Measurements from ENCODE around the gene DGKI. TPM values are rescaled to one million over a fixed set of nuclear protein-coding genes. Genes with fewer than 3 reads are reported as not detected.

The DGKI gene
- total and polyA plus RNA-seq, 9 of the 15 experiments (the other 6 are each of a cell fraction or from before 2014, with no cell fraction given), result 0.11 to 0.54 (median 0.15) TPM; not detected in 5

DNA sequence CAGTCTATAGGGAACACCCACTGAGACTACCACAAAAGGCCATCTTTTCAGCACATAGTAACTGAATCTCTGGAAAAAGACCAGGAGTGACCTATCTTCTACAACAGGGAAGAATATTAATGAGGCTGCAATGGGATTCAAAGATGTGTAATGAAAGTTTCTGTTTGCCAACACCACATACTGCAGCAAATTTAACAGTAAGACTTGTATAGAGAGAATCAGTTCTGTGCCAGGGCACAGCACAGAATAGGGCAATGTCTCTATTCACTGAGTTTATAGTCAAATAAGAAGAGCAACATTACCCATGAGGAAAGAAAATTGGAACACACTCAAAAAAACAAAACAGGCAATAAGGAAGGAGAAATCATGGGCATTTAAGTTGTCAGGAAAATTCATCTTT, 411.8 kb downstream of the DGKI start:
- FAIRE-seq (no peak), DNase-seq (ENCODE audit: extremely low read depth in 1 of 4, low spot score in 3 of 4) (no peak), ATAC-seq (no peak)
- BruUV-seq (replicated peaks), result no TSS peak
- no peak overlapping the region for H2AFZ ChIP-seq (ENCODE audit: low read depth, low read length)
- H3K27me3 ChIP-seq (ENCODE audit: control insufficient read depth in 2 of 2, insufficient read depth in 2 of 2, low read length in 2 of 2), result no peaks in the 10 kb centered on the region
- no peaks in the 10 kb centered on the region for H3K9me3 ChIP-seq (replicated peaks; ENCODE audit: control insufficient read depth, insufficient read depth, low read depth, low read length)
- H3K4me1 ChIP-seq (replicated peaks in 1 of 2; ENCODE audit: control insufficient read depth in 2 of 2, insufficient read depth in 2 of 2, low read length in 2 of 2), result no peaks in the 10 kb centered on the region
- H3K9ac ChIP-seq (ENCODE audit: insufficient read depth in 1 of 2, low read depth in 2 of 2, low read length in 2 of 2), result no peak overlapping the region
- no peaks in the 10 kb centered on the region for H4K20me1 ChIP-seq (replicated peaks; ENCODE audit: control insufficient read depth, insufficient read depth, low read length)
- intact Hi-C loops (cut with micrococcal nuclease), result no loop called here
- H3K79me2 ChIP-seq (ENCODE audit: control insufficient read depth, insufficient read depth, low read length), result no peaks in the 10 kb centered on the region
- POLR2A ChIA-PET, result no interaction called here
- CTCF ChIA-PET (ENCODE audit: low intra/inter-chr PET ratio), result interaction anchor here (0.6 kb wide), 1 partner anchor 25 kb away, joined by 4 read pairs; no protein-coding TSS in a partner anchor
- no peaks in the 10 kb centered on the region for H3K9me1 ChIP-seq (ENCODE audit: control insufficient read depth, insufficient read depth, low read length)
- TF ChIP-seq CCAR2 (IDR thresholded peaks at IDR 0.05; ENCODE audit: low read depth, low read length), result no peak
- H3K4me3 ChIP-seq, result no peak overlapping the region
- H3K27ac ChIP-seq (ENCODE audit: extremely low read depth, low read depth, low read length), result no peak overlapping the region
- no peak overlapping the region for H3K4me2 ChIP-seq (ENCODE audit: insufficient read depth, low read length)
- in situ Hi-C loops (cut with MboI), result no loop called here
- no peaks in the 10 kb centered on the region for H3K36me3 ChIP-seq (ENCODE audit: control insufficient read depth, insufficient read depth, low read length)

GRCh38 chr7:137434530-137434929, 412.2 kb downstream of the DGKI start:
- intact Hi-C loops (cut with micrococcal nuclease), result no loop called here

More at GRCh38 chr7:137434530-137434929, 412.2 kb downstream of the DGKI start:
- Histone ChIP-seq H3K36me3 (ENCODE audit: control insufficient read depth, insufficient read depth, low read length) (no peaks in the 10 kb centered on the region), H3K4me2 (ENCODE audit: insufficient read depth, low read length) (no peak overlapping the region), H3K9me3 (replicated peaks; ENCODE audit: control insufficient read depth, insufficient read depth, low read depth, low read length) (no peaks in the 10 kb centered on the region), H3K79me2 (ENCODE audit: control insufficient read depth, insufficient read depth, low read length) (no peaks in the 10 kb centered on the region), H3K9ac (ENCODE audit: insufficient read depth in 1 of 2, low read depth in 2 of 2, low read length in 2 of 2) (no peak overlapping the region), H3K27me3 (ENCODE audit: control insufficient read depth in 2 of 2, insufficient read depth in 2 of 2, low read length in 2 of 2) (no peaks in the 10 kb centered on the region), H3K27ac (ENCODE audit: extremely low read depth, low read depth, low read length) (no peak overlapping the region), H3K9me1 (ENCODE audit: control insufficient read depth, insufficient read depth, low read length) (no peaks in the 10 kb centered on the region), H4K20me1 (replicated peaks; ENCODE audit: control insufficient read depth, insufficient read depth, low read length) (no peaks in the 10 kb centered on the region), H2AFZ (ENCODE audit: low read depth, low read length) (no peak overlapping the region), H3K4me3 (no peak overlapping the region), H3K4me1 (replicated peaks in 1 of 2; ENCODE audit: control insufficient read depth in 2 of 2, insufficient read depth in 2 of 2, low read length in 2 of 2) (no peaks in the 10 kb centered on the region)
- BruUV-seq (replicated peaks), result no TSS peak
- in situ Hi-C loops (cut with MboI), result no loop called here
- no peak for FAIRE-seq
- ChIA-PET POLR2A (no interaction called here), CTCF (ENCODE audit: low intra/inter-chr PET ratio) (interaction anchor here (0.6 kb wide), 1 partner anchor 25 kb away, joined by 4 read pairs; no protein-coding TSS in a partner anchor)
- no peak for DNase-seq (ENCODE audit: extremely low read depth in 1 of 4, low spot score in 3 of 4)
- ATAC-seq, result no peak
- no peak for TF ChIP-seq ZNF583 (CRISPR knock-in tag; IDR thresholded peaks at IDR 0.05)
- TF ChIP-seq PTBP1 (IDR thresholded peaks at IDR 0.05; ENCODE audit: low read depth, low read length), result no peak
- TF ChIP-seq ZC3H8 (IDR thresholded peaks at IDR 0.05), result no peak
- no peak for TF ChIP-seq CHCHD3 (CRISPR knock-in tag; IDR thresholded peaks at IDR 0.05)
- TF ChIP-seq KDM4B (IDR thresholded peaks at IDR 0.05; ENCODE audit: borderline replicate concordance in 2 of 2, low read depth in 1 of 2), result no peak
- no peak for TF ChIP-seq ZNF165 (CRISPR knock-in tag; IDR thresholded peaks at IDR 0.05; ENCODE audit: borderline replicate concordance)
- TF ChIP-seq, protein P1, sequence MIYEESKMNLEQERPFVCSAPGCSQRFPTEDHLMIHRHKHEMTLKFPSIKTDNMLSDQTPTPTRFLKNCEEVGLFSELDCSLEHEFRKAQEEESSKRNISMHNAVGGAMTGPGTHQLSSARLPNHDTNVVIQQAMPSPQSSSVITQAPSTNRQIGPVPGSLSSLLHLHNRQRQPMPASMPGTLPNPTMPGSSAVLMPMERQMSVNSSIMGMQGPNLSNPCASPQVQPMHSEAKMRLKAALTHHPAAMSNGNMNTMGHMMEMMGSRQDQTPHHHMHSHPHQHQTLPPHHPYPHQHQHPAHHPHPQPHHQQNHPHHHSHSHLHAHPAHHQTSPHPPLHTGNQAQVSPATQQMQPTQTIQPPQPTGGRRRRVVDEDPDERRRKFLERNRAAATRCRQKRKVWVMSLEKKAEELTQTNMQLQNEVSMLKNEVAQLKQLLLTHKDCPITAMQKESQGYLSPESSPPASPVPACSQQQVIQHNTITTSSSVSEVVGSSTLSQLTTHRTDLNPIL (CRISPR knock-in tag; IDR thresholded peaks at IDR 0.05), result no peak
